Right atrium auricular region (tissue), 2 donors: Measurements from ENCODE around the gene DBX1. TPM values are rescaled to one million over a fixed set of nuclear protein-coding genes. Genes with fewer than 3 reads are reported as not detected.

Experiments used
- DNase-seq: peaks from one replicate; pipeline ENCODE4 v3.0.0-alpha.2; 2019; ENCODE audit warnings: low spot score
- H3K27ac ChIP-seq, 2 donors: fragments of 200-600 bp; sonication (generic); 1 replicate in 1 of 2; 2 replicates in 1 of 2; pipeline ENCODE4 v1.5.1; 2016 to 2019
- H3K27me3 ChIP-seq, 2 donors: fragments of 200-600 bp; sonication (generic); one replicate each; pipeline versions ENCODE4 v1.5.1 to v1.6.0; 2017 to 2019
- H3K36me3 ChIP-seq: fragments of 200-600 bp; sonication (generic); one replicate; pipeline ENCODE4 v1.5.1; 2016
- H3K4me1 ChIP-seq, 2 donors: fragments of 200-600 bp; sonication (generic); one replicate each; pipeline versions ENCODE4 v1.5.1 to v1.6.0; 2017 to 2019
- H3K4me3 ChIP-seq, 2 donors: fragments of 200-600 bp; sonication (generic); 1 replicate in 1 of 2; 2 replicates in 1 of 2; pipeline ENCODE4 v1.5.1; 2017 to 2019; ENCODE audit warnings: mild to moderate bottlenecking in 1 of 2, moderate library complexity in 1 of 2
- H3K9me3 ChIP-seq, 2 donors: fragments of 200-600 bp; sonication (generic); one replicate each; pipeline ENCODE4 v1.5.1; 2019
- total RNA-seq, 2 donors: library from RNA; depleted of rRNA; stranded (reverse); fragments of >200 nt; gene quantifications; one replicate each; pipeline ENCODE4 v1.1.0, GENCODE V29; 2016
- TF ChIP-seq, protein P1 (sequence below), 2 donors: fragments of 200-600 bp; sonication (generic); IDR thresholded peaks; one replicate each; pipeline ENCODE4 v1.5.1; 2019; ENCODE audit warnings: antibody characterized with exemption in 2 of 2

Gene DBX1
- total RNA-seq, 2 donors from 2014 or later, result not detected

GRCh38 chr11:20155683-20156279 lies 4.5 kb downstream of the DBX1 start:
- Histone ChIP-seq H3K4me3 (no peak overlapping the region), H3K9me3 (no peaks in the 10 kb centered on the region), H3K4me1 (peaks cover 0 to 18% of the 10 kb centered on the region in 2 donors), H3K27me3 (peaks cover 33 to 46% of the 10 kb centered on the region in 2 donors), H3K27ac (no peak overlapping the region), H3K36me3 (no peaks in the 10 kb centered on the region)
- TF ChIP-seq, protein P1, sequence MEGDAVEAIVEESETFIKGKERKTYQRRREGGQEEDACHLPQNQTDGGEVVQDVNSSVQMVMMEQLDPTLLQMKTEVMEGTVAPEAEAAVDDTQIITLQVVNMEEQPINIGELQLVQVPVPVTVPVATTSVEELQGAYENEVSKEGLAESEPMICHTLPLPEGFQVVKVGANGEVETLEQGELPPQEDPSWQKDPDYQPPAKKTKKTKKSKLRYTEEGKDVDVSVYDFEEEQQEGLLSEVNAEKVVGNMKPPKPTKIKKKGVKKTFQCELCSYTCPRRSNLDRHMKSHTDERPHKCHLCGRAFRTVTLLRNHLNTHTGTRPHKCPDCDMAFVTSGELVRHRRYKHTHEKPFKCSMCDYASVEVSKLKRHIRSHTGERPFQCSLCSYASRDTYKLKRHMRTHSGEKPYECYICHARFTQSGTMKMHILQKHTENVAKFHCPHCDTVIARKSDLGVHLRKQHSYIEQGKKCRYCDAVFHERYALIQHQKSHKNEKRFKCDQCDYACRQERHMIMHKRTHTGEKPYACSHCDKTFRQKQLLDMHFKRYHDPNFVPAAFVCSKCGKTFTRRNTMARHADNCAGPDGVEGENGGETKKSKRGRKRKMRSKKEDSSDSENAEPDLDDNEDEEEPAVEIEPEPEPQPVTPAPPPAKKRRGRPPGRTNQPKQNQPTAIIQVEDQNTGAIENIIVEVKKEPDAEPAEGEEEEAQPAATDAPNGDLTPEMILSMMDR (IDR thresholded peaks at IDR 0.05), result no peak
- no peak for DNase-seq

GRCh38 chr11:20154381-20154780 lies 5.9 kb downstream of the DBX1 start:
- no peak for DNase-seq
- no peaks in the 10 kb centered on the region for H3K9me3 ChIP-seq
- H3K4me3 ChIP-seq, result no peak overlapping the region
- TF ChIP-seq, protein P1 (IDR thresholded peaks at IDR 0.05), result no peak
- peaks cover 0 to 18% of the 10 kb centered on the region in 2 donors for H3K4me1 ChIP-seq
- H3K36me3 ChIP-seq, result no peaks in the 10 kb centered on the region
- peaks cover 20 to 33% of the 10 kb centered on the region in 2 donors for H3K27me3 ChIP-seq
- no peak overlapping the region for H3K27ac ChIP-seq

DNA sequence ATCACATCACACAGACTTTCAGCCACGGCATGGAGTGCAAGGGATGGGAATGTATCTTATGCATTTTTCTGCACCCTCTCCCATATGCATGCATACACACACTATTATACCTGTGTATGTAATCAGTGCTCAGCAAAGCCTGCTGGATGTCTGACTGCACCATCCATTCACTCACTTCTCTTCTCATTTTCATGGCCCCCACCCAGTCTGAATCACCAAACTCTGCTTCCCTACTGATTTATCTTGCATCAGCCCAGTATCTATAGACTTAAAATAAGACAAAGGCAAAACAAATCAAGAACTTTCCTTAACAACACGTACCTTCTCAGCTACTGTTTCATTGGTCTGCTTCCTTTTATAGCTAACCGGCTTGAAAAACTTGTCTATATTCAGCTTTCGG lies 21.6 kb downstream of the DBX1 start:
- H3K27ac ChIP-seq, result no peak overlapping the region
- no peaks in the 10 kb centered on the region for H3K36me3 ChIP-seq
- H3K4me3 ChIP-seq, result no peak overlapping the region
- H3K27me3 ChIP-seq, result no peaks in the 10 kb centered on the region
- no peaks in the 10 kb centered on the region for H3K4me1 ChIP-seq
- H3K9me3 ChIP-seq, result no peaks in the 10 kb centered on the region
- no peak for DNase-seq
- TF ChIP-seq, protein P1 (IDR thresholded peaks at IDR 0.05), result no peak

DNA sequence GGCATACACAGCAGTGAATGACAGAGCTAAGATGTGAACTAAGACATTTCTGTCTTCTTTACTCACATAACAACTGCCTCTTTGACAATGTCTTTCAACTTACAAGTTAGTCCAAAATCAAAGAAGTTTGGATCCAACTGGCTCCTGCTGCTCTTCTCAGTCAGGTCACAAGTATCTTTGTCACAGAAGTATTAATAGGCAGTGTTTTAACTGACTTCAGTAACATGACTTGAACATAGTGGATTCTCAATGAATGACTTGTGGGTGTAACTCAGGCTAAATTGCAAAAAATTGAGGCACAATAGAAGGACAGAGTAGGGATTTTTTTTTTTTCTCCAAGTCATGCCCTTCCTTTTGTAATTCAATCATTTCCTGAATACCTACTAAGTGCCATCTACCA lies 22.6 kb downstream of the DBX1 start:
- Histone ChIP-seq H3K27ac (no peak overlapping the region), H3K4me1 (no peaks in the 10 kb centered on the region), H3K9me3 (no peaks in the 10 kb centered on the region), H3K27me3 (no peaks in the 10 kb centered on the region), H3K4me3 (no peak overlapping the region), H3K36me3 (no peaks in the 10 kb centered on the region)
- TF ChIP-seq, protein P1 (IDR thresholded peaks at IDR 0.05), result no peak
- DNase-seq, result no peak

DNA sequence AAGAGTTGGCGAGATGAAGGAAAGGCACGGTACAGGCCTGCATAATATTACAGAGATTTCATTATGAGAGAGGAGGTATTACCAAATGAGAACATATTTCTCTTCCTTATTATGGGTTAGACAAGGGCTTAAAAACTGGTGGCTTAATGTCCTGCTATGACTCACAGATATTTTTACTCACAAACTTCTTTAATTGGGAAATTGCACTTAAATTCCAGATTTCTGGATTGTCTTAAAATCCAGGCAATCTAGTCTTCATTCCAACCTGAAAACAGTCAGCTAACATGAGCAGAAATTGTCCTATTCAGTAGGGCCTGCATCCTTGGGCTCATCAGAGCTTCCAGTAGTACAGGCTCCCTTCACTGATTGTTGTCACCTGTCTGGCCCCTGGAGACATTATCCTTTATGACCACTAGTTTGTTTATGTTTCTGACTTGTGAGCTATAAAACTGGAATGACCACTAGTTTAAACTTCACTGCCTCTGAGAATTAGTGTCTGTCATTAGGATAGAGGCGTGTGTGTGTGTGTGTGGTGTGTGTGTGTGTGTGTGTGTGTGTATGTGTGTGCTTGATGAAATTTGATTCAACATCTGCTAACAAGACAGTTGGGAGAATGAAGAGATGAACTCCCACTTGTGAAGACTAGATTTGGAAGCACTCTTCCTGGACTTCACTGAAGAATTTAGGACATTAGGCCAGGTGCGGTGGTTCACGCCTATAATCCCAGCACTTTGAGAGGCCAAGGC lies 25.1 kb downstream of the DBX1 start:
- DNase-seq, result no peak
- Histone ChIP-seq H3K4me3 (no peak overlapping the region), H3K27me3 (no peaks in the 10 kb centered on the region), H3K27ac (no peak overlapping the region), H3K36me3 (no peaks in the 10 kb centered on the region), H3K9me3 (no peaks in the 10 kb centered on the region), H3K4me1 (peaks cover 0 to 8% of the 10 kb centered on the region in 2 donors)
- TF ChIP-seq, protein P1 (IDR thresholded peaks at IDR 0.05), result no peak
